GM19467 (cell line): ENCODE results near the gene LYRM4.

Experiments used
- ATAC-seq: cut with Tn5 transposase; IDR thresholded peaks from one replicate; pipeline ENCODE4 v1.9.1; 2021; ENCODE audit warnings: mild to moderate bottlenecking, moderate library complexity; ENCODE audit not compliant: unreplicated experiment

The LYRM4 gene

DNA sequence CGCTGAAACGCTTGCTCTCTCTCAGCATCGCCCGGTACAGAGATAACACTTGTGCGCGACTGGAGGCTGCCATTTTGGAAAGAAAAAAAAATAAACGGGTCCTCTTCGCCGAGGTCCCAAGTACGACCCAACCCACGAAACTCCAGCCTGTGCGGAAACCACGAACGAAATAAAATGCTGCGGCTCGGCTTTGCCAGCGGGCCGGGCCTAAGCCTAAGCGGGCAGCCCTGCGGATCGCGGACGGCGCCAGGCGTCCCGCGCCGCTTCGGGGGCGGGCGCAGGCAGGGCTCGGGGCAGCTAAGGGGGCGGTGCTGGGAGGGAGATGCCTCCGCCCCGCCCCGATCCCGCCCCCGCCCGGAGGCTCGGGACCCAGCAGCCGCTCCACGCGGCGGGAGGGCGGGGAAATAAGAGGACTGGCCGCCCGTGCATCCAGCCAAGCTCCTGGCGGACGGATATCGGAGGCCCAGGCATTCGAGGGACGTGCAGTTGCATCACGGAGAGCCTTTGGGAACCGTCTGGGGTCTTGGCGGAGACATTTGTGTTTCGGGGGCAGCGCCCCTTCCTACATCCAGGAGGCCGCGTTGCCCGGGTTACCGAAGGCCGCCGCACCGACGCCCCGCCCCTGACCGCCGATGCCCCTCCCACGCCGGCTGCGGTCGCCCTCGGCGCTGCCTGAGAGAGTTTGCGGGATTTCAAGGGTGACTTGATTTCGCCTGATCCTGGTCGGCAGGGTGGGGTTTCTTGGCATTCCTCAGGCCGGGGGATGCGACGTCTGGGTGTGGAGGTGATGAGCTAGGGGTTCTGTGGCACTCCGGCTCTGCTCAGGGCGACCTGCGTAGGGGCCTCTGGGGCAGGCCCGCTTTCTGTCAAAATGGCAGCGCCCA is at the start of gene LYRM4, which contains the start of gene FARS2:
TSS of gene LYRM4 (minus strand) at position 290 of the 884 bp plus-strand sequence. CDS start at position 73, 217 bp downstream.
TSS of gene FARS2 (plus strand) at position 853 of the 884 bp plus-strand sequence.
- peak; percentile 73 for ATAC-seq

DNA sequence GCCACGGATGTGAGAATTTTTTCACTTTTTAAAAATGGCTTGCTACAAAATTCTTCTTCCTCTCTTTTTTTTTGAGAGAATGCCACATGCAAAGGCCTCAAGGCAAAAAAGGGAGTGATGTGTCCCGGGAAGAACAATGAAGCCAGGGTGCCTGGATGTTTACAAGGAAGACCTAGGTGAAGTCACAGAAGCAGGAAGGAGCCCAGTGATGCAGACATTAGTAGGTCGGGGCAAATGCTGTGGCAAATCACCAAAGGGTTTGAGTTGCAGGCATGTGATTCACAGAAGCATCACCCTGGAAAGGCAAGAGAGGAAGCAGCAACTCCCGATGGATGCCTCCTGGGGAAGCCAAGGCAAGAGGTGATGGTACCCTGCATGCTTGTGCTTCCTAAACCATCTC is 47.3 kb upstream of the LYRM4 start:
- ATAC-seq = no peak

DNA sequence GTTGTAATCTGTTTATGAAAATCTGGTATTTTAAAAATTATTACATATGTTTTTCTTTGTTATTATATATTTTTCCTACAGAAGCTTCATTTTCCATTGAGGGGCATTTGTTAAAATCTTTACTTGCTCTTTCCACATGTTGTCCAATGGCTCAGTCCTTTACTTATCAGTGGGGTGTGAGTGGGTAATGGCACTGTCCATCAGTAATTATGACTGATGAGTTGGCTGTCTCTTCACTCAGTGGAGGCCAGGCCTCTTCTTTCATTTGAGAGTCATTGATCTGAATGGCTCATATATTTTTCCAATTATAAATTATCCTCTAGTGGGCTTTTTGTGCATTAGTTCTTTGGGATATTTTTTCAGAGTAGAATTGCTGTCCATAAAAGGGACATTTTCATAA is 46.3 kb upstream of the LYRM4 start:
- no peak for ATAC-seq

DNA sequence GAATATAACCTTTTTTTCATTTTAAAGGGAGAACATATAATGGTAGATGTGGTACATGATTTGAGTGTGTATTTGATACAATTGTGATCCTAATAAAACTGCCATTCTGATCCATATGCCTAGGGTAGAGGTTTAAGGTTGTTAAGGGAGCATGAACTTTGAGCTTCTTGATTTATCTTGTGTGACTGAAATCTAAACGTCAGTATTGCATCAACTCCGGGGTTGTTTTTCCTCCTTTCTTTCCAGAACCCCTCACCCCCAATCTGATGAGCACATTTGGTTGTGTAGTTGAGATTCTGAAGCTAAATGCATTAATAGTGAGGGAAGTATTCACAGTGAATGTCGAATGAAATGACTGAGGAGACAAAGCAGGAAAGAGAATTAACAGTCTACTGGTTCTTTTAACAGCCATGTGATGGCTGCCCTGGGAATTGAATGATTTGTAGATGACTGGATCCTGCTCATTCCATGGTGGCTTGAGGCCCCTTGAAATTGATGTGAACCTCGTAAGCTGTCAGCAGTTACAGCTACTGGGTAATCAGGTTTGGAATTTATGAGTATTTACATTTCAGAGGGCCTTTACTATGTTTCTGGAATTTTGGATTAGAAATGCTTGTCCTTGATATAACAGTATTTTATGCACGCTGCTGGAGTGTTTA is 45.3 kb upstream of the LYRM4 start:
- no peak for ATAC-seq

DNA sequence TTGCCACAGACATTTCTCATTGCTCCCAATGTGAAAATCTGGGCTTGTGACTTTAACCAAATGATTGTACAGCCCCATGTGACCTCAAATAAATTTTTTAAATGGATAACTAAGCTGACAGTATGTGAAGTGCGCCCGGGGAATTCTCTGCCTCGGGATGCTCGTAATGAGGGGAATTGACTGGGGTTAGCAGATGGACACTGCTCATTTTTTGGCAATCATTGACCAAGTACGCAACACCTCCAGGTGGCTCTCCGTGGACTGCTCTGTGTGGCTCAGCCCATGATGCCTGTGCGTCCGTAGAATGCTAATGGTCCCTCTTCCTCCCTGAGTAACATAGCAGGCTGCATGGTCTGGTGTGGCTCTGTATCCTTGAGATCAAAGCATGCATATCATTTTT is 42.9 kb upstream of the LYRM4 start:
- ATAC-seq = no peak

DNA sequence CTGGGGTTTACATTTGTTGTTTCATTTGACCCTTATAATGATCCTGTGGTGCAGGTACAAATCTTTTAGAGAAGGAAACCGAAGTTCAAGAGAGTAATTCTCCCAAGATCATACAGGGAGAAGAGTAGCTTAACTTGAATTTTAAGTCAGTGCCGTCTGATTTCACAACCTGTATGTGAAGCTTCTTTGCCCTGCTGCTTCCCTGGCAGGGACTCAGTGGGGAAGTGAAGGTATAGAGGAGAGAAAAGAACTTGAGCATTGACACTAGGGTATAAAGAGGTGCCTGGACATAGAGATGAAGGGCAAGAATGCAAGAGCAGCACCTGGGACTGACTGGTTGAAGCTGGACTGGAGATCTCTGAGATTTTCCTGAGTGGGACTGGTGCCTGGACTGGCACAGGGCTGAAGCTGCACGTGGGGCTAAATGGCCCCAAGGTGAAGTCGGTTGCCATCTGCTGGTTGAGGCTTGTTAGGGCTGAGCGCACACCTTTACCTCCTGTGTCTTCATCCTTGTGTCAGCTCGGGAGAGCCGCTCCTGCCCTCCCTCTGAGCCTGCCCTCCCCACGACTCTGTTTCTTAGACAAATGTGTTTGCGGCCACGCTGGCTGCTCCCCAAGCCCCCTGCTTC is 42.4 kb upstream of the LYRM4 start:
- ATAC-seq = peak; percentile 60

DNA sequence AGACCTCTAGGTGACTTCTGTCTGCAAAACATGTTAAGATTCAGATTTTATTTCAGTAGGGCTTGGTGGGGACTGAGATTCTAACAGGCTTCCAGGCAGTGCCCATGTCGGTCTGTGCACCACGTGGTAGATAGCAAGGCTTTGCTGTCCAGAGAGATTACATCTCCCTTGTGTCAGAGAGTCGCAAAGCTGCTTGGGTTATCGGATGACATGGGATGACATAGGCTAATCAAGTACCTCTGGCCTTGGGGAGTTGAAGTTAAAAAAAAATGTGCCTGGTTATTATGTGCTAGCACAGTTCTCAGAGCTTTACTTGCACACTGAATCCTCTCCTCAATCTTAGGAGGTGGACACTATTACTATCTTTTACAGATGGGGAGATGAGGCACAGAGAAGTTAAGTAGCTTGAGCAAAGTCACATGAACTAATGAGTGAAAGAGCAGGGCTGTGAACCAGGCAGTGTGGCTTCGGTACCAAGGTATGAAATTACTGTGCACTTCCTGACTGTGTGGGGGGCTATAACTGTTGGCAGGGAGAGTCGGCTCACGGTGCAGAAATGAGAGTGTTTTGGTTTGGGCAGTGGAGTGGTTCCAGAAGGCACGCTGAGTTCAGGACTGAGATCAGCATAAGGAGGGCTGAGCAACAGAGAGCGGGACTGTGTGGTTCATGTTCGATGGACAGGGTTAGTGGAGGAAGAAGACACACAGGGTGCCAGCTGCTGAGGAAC is 41.6 kb upstream of the LYRM4 start:
- ATAC-seq = peak; percentile 84

DNA sequence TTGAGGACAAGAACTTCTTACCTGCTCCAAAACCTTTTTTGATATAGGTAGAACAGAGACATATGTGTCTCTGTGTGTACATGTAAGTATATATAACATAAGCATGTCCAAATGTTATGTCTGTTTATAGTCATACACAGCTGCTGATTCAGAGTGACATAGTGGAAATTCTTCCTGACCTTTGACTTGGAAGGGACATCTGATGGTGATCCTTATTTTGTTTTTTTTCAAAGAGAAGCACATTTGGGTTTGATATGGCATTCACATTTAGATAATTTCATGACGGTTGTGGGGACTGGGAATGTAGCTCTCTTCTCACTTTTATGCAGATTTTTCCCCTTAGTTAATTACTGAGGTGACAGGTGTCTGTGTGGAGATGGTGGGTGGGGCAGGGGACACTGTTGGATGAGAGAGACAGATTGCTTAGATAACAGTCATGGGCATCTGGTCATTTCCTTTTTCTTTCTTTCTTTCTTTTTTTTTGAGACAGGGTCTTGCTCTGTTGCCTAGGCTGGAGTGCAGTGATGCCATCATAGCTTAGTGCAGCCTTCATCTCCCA is 39.5 kb upstream of the LYRM4 start:
- ATAC-seq = no peak

DNA sequence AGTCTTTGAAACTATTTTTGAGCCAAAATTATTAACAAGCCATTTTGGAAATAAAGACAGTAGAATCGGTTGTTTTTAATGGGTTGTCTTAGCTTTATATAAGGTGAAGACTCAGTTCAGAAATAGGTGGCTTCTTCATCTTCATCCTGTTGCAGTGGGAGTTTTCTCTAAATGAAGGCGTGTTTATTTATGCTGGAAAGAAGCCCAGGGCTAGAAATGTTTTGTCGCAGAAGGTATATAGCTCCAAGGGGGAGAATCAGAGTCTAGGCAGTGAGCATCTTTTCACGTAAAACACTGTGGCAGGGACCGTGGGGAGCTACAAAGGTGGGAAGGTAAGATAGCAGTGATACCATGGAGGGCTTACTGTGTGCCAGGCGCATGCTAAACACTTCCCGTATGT is 34.9 kb upstream of the LYRM4 start:
- no peak for ATAC-seq

DNA sequence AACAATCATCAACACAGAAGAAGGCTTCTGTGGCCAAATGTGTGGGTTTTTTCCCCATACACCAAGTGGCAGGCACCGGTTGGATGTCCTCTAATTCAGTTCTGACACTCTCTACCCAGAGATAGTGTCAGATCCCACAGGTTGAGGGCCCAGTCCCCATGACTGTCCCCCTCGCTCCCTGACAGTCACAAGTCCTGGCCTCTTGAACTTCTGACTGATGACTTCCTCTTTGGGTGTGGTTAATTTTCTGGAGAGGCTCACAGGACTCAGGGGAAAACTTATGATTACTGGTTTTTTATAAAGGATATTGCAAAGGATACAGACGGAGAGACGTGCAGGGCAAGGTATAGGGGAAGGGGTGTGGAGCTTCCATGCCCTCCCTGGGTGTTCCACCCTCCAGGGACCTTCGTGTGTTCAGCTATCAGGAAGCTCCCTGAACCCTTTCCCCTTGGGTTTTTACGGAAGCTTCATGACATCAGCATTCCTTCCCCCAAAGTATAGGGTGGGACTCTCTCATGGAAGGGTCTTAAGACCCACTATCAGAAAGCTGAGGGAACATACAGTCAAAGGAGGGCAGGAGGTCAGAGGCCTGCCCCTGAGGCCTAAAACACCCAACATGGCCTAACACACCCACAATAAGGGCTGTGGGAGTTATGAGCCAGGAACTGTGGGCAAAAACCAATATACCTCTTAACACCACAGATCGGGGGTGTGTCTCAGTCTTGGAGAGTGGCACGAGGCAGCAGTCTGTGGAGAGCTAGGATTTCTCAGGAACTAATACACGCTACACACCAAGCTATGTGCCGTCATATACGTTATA is 33.9 kb upstream of the LYRM4 start:
- ATAC-seq = no peak

DNA sequence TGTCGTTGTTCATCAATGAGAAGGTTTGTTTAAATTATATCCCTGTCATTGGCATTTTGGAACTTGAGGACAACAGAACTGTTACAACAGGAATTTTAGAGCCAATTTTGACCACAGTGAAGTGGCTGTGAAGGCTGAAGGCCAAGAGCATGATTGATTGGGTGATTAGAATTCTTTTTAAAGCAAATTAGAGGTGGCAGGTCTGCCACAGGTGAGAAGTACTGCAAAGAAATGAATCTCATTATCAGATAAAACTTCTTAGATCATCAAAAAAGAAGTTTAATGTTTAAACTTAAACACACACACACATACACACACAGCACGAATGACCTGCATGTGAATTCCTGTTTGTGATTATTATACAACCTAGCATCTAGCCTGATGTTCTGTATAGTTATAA is 32.9 kb upstream of the LYRM4 start:
- no peak for ATAC-seq

DNA sequence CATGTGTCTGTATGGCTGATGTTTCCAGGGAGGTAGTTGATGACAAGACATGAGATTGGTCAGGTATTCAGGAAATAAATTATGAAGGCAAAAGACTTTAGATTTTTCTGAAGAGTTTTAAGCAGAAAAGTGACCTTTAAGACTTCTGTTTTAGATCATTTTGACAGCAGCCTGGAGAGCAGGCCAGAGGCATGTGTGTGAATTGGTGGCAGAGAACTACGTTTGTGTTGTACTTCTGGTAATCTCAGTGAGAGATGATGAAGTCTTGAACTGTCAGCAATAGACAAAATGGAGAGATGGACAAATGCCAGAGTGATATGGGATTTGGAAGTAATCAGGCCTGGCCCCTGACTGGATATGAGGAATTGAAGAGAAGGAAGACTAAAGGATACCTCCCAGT is 31.4 kb upstream of the LYRM4 start:
- ATAC-seq = no peak

DNA sequence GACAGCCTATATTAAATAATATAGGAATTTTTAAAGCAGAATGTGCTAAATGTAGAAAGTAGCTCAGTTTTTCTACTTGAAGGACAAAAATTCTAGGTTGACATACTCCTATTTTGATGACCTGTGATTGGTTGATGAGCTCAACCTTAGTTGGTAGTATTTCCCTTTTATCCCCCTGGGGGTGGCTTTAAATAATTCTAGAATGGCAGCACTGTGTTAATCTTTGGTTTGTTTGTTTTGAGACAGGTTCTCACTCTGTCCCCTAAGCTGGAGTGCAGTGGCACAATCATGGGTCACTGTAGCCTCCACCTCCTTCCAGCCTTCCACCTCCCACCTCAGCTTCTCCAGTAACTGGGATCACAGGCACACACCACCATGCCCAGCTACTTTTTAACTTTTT is 29.8 kb upstream of the LYRM4 start:
- ATAC-seq = no peak

DNA sequence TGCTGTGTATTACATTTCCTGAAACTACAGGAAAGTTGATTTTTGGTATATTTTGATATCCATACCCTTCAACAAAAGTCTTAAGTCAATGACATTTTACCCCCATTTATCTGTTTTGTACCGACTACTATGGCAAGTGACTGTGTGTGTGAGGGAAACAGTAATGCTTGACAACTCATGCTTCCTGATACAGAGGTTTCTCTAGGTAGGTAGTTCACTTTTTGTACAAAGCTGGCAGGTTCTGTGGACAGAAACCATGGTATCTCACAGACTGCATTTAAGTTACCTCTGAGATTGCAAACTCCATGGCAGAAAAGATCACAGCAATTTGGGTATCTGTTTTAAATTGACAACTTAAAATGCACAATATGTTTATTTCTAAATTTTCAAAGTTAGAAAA is 29.3 kb upstream of the LYRM4 start:
- ATAC-seq = no peak

DNA sequence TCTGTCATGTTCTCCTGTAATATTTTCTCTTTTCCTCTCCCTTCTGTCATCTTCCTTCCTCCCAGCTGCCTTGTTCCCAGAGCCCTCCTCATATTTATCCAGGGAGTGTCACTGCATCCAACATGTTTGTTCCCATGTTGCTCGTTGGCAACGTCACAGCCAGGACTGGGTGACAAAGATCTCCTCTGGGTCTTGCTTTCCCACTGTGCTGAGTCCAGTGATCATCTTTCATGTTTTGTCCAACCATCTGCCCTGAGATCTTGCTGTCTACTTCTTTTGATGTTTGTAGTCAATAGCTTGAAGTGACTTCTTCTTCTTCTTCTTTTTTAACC is 27.2 kb upstream of the LYRM4 start:
- no peak for ATAC-seq

DNA sequence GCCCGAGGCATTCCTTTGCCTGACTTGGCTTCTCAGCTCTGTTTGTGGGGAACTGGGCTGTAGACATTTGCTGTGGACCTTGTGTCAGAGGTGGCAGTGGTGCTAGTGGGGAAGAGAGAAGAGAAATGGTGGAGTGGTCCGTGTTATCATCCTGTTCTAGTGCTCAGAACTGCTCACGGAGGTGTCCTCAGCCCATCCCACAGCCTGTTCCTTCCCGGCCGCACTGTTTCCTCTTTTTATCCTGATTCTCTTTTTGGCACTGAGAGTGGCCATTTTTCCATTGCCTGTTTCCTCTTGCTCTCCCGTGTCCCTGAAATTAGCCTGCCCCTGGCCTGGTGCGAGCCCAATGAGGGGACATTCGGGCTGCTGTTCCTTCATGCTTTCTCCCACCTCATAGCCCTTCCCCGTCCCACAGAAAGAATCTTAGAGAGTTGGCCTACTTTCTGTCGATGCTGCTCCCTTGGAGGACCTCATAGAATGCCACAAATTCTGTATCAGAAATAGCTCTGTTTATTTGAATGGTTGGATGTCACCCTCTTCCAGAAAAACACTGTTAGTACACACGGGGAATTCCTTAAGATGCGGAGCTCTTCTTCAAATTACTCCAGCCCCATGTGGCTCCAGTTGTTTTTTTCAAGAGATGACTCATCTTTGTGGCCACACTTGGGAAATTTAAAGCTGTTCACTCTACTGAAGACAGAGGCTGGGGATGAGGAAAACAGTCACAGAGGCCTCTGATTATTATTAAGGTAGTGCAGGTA is 26.6 kb upstream of the LYRM4 start:
- ATAC-seq = no peak

DNA sequence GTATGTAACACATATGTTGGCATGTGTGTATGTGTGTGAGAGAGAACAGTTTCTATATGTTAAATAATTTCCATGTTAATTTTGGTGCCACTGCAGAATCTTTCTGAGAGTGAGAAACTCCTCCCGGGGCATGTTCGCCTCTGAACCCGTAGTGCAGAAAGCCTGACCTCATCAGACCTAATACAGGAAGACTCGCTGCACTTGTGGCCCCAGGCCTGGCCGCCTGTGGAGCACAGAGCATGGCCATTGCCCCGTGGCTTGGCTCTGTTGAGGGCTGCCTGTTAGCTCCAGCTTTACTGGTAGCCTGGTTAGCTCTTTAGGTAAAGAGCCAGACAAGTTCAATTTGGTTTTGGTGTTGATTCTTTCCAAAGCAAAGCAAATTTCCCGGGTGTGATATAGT is 26.0 kb upstream of the LYRM4 start:
- no peak for ATAC-seq

DNA sequence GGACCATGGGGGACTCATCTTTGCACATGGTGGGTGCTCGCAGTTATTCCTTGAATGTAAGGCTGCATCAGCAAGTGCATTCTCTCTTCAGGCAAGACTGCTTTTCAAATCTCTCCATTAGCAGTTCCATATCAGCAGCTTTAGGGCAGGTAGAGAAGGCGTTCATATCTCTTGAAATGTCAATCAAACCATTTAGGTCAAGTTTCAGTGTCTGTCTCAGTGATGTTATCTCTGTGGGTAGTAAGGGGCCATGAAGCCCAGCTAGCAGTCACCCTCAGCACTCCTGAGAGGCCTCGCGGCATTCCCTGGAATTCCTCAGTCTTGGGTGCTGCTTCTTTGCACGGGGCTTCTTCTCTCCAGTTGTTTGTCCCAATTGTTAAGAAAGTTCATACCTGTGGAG is 24.8 kb upstream of the LYRM4 start:
- no peak for ATAC-seq

DNA sequence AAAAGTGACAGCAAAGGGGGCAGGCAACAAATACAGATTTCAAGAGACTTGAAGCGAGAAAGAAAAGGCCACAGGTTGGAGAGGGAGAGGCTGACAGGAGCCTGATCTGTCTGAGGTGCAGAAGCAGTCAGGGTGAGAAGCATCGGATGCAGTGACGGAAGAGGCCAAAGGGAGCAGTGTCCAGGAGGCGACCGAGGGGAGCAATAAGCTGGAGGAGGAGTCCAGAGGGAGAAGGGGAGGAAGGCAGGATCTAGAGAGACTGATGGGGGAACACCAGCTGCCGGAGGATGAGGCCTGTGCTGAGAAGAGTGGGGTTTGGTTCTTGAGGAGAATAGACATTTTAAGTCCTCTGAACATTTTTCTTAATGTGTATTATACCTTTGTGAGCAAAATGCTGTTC is 24.3 kb upstream of the LYRM4 start:
- ATAC-seq = no peak
